ENCODE data around the gene SLC35E1. TPM values are rescaled to one million over a fixed set of nuclear protein-coding genes. Genes with fewer than 3 reads are reported as not detected.

SLC35E1 gene
- total RNA-seq, 1 experiment from 2014 or later, result 35.8 TPM

DNA sequence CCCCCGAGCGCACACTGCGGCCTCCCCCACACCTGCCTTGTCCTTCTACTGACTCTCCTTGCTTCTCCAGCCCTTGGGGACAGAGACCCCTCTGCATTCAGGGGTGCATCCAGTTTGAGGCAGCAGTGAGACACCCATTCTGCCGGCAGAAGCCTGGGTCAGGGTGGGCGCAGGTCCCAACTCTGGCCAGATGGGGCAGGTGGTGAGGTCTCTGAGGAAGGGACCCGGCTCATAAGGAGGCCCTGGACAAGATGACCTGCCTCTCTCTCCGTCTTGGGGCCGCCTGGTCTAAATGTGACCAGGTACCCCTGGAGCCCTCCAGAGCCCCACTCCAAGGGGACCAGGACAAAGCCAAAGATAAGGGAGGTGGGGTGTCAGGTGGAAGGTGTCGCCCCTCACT is 36.1 kb downstream of the SLC35E1 start:
- Histone ChIP-seq H3K4me2 (ENCODE audit: insufficient read depth, insufficient read length, low read length) (no peak overlapping the region), H4K91ac (ENCODE audit: insufficient read length, low read depth, low read length) (no peak overlapping the region), H3K56ac (ENCODE audit: insufficient read length, low read depth, low read length) (no peak overlapping the region), H3K9ac (ENCODE audit: extremely low read depth, insufficient read length, low read length) (no peak overlapping the region), H2BK20ac (ENCODE audit: low read depth, low read length, poor library complexity, severe bottlenecking) (no peak overlapping the region), H3K23ac (ENCODE audit: insufficient read length, low read depth, low read length) (no peak overlapping the region), H3K27ac (ENCODE audit: insufficient read length, low read depth, low read length) (no peak overlapping the region), H2BK5ac (ENCODE audit: insufficient read length, low read length) (no peak overlapping the region), H3K18ac (ENCODE audit: insufficient read length, low read depth, low read length) (no peak overlapping the region), H2AFZ (ENCODE audit: low read length) (no peak overlapping the region), H2BK15ac (ENCODE audit: low read depth, low read length) (no peak overlapping the region), H3K4ac (ENCODE audit: low read depth, low read length) (no peak overlapping the region), H3K23me2 (ENCODE audit: insufficient read length, low read depth, low read length, poor library complexity, severe bottlenecking) (no peaks in the 10 kb centered on the region), H4K5ac (ENCODE audit: insufficient read length, low read depth, low read length) (no peak overlapping the region), H3K27me3 (ENCODE audit: insufficient read depth, low read length) (no peaks in the 10 kb centered on the region), H2BK120ac (ENCODE audit: low read depth, low read length, poor library complexity, severe bottlenecking) (no peak overlapping the region), H4K20me1 (ENCODE audit: control insufficient read depth, insufficient read depth, insufficient read length) (no peaks in the 10 kb centered on the region), H3T11ph (ENCODE audit: low read length) (no peak overlapping the region), H3K14ac (ENCODE audit: insufficient read depth, low read length) (no peak overlapping the region), H3K4me1 (ENCODE audit: insufficient read depth, low read length) (no peaks in the 10 kb centered on the region), H2BK12ac (ENCODE audit: insufficient read length, low read depth, low read length) (no peak overlapping the region), H3K79me1 (ENCODE audit: insufficient read depth, low read depth, low read length, poor library complexity, severe bottlenecking) (peaks cover 11% of the 10 kb centered on the region), H3K79me2 (ENCODE audit: insufficient read depth, low read length) (peaks cover 32% of the 10 kb centered on the region; the same call in 1 of the 2 replicates), H2AK5ac (ENCODE audit: insufficient read length, low read length) (no peak overlapping the region), H4K8ac (replicated peaks; ENCODE audit: insufficient read length, low read depth, low read length) (no peak overlapping the region), H3K9me3 (ENCODE audit: control insufficient read depth, low read depth, low read length) (no peaks in the 10 kb centered on the region)
- no CpG with 5 or more reads among the region's 9 CpGs for WGBS (ENCODE audit: extremely low coverage, insufficient read length, low lambda C conversion rate)
- DNase-seq, result no peak
- H3K4me3 Mint-ChIP-seq, result no peak overlapping the region; a peak in 1 of 5 replicates
- no peaks in the 10 kb centered on the region for H3K27me3 Mint-ChIP-seq (ENCODE audit: low read depth)
- TF ChIP-seq, protein P1, sequence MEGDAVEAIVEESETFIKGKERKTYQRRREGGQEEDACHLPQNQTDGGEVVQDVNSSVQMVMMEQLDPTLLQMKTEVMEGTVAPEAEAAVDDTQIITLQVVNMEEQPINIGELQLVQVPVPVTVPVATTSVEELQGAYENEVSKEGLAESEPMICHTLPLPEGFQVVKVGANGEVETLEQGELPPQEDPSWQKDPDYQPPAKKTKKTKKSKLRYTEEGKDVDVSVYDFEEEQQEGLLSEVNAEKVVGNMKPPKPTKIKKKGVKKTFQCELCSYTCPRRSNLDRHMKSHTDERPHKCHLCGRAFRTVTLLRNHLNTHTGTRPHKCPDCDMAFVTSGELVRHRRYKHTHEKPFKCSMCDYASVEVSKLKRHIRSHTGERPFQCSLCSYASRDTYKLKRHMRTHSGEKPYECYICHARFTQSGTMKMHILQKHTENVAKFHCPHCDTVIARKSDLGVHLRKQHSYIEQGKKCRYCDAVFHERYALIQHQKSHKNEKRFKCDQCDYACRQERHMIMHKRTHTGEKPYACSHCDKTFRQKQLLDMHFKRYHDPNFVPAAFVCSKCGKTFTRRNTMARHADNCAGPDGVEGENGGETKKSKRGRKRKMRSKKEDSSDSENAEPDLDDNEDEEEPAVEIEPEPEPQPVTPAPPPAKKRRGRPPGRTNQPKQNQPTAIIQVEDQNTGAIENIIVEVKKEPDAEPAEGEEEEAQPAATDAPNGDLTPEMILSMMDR (conservative IDR thresholded peaks at IDR 0.05), result 0 out of 3 replicates have a peak, but pooled peaks have one; percentile 11
- H3K27ac Mint-ChIP-seq, result peak overlapping the region in 1 of 3 experiments; percentile 72; a peak in 1 of 7 replicates
- H3K36me3 Mint-ChIP-seq (ENCODE audit: insufficient read depth in 1 of 3, low read depth in 3 of 3), result peaks cover 58 to 97% (median 92%) of the 10 kb centered on the region in 3 experiments
- peaks cover 3 to 4% of the 10 kb centered on the region in 2 experiments for H3K4me1 Mint-ChIP-seq
- H3K9me3 Mint-ChIP-seq, result no peaks in the 10 kb centered on the region
